WTC11 (cell line): ENCODE data around the gene GOLGA3.

Source experiments
- CREM ChIP-seq: sonication (generic); formaldehyde crosslinking; IDR thresholded peaks from 2 replicates; pipeline ENCODE4 v1.8.1; 2022; ENCODE audit warnings: mild to moderate bottlenecking, missing genetic modification reagents, moderate library complexity
- MXD4 ChIP-seq: fragments of 250-450 bp; sonication (Bioruptor Pico); IDR thresholded peaks from 2 replicates; pipeline ENCODE4 v1.8.0; 2021; ENCODE audit warnings: mild to moderate bottlenecking, moderate library complexity, borderline replicate concordance
- NR3C1 ChIP-seq: sonication (generic); formaldehyde crosslinking; conservative IDR thresholded peaks from 2 replicates; pipeline ENCODE4 v1.8.1; 2023; ENCODE audit warnings: low read depth, mild to moderate bottlenecking, missing genetic modification reagents
- SP1 ChIP-seq: sonication (generic); formaldehyde crosslinking; conservative IDR thresholded peaks from 2 replicates; pipeline ENCODE4 v1.8.1; 2022; ENCODE audit warnings: missing genetic modification reagents
- TCF7 ChIP-seq: sonication (generic); formaldehyde crosslinking; IDR thresholded peaks from 2 replicates; pipeline ENCODE4 v1.8.0; 2022; ENCODE audit warnings: mild to moderate bottlenecking, low read depth, missing genetic modification reagents, moderate library complexity
- ZNF121 ChIP-seq: sonication (generic); formaldehyde crosslinking; IDR thresholded peaks from 2 replicates; pipeline ENCODE4 v1.8.0; 2023; ENCODE audit warnings: missing genetic modification reagents
- ZNF138 ChIP-seq: sonication (generic); formaldehyde crosslinking; conservative IDR thresholded peaks from 2 replicates; pipeline ENCODE4 v1.8.1; 2022; ENCODE audit warnings: mild to moderate bottlenecking, moderate library complexity, missing genetic modification reagents
- ZNF317 ChIP-seq: sonication (generic); formaldehyde crosslinking; IDR thresholded peaks from 2 replicates; pipeline ENCODE4 v1.8.1; 2023; ENCODE audit warnings: low read depth, mild to moderate bottlenecking, moderate library complexity, missing genetic modification reagents, borderline replicate concordance
- TF ChIP-seq, protein P1 (sequence below): sonication (generic); formaldehyde crosslinking; conservative IDR thresholded peaks from 2 replicates; pipeline ENCODE4 v1.8.1; 2023; ENCODE audit warnings: mild to moderate bottlenecking, low read depth, missing genetic modification reagents, moderate library complexity
- TF ChIP-seq, protein P2 (sequence below): fragments of 200-600 bp; IDR thresholded peaks from 2 replicates; pipeline ENCODE4 v1.8.0; 2022; ENCODE audit warnings: antibody characterized with exemption
- TF ChIP-seq, protein P3 (sequence below): sonication (generic); formaldehyde crosslinking; IDR thresholded peaks from 2 replicates; pipeline ENCODE4 v1.8.0; 2023; ENCODE audit warnings: missing genetic modification reagents
- TF ChIP-seq, protein P4 (sequence below): sonication (generic); formaldehyde crosslinking; IDR thresholded peaks from 2 replicates; pipeline ENCODE4 v1.8.1; 2022; ENCODE audit warnings: mild to moderate bottlenecking, missing genetic modification reagents, moderate library complexity, borderline replicate concordance
- TF ChIP-seq, protein P5 (sequence below): sonication (generic); formaldehyde crosslinking; IDR thresholded peaks from 2 replicates; pipeline ENCODE4 v1.8.1; 2023; ENCODE audit warnings: mild to moderate bottlenecking, missing genetic modification reagents, moderate library complexity
- TF ChIP-seq, protein P6 (sequence below): sonication (generic); formaldehyde crosslinking; IDR thresholded peaks from 2 replicates; pipeline ENCODE4 v1.8.0; 2022; ENCODE audit warnings: mild to moderate bottlenecking, missing genetic modification reagents

DNA sequence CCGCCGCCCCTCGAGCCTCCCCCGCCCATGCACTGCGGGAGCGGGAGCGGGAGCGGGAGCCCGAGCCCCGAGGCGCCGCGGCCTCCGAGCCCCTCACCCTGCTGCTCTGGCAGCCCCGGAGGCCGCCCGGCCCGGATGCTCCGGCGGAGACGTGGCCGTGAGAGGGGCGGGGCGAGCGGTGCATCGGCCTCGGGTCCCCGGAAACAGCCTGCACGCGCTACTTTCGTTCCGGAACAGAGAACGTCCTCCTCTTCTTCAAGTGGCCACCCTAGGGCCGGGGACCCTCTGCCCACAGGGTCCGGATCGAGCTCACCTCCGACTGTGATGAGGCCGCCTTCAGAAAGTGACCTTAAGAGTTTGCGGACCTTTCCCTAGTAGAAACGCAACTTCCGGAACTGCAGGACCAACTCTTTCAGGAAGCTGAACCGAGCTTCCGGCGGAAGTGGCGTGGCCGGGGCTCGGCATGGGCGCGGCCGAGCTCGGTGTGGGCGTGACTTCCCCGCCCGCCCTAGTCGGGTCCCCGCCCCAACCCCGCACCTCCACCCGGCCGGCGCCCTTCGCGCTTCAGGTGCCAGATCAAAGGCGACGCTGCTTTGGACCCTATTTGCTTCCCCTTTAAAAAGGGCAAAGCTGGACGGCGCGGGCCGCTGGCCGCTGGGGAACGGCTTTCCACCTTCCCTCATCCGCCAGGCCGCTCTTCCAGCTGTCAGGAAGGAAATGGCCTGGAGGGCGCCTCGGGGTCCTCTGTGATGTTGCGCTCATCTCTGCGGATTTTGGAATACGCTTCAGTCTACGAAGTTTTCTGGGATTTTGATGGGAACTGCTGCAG lies at the start of gene GOLGA3:
- TF ChIP-seq, protein P1, sequence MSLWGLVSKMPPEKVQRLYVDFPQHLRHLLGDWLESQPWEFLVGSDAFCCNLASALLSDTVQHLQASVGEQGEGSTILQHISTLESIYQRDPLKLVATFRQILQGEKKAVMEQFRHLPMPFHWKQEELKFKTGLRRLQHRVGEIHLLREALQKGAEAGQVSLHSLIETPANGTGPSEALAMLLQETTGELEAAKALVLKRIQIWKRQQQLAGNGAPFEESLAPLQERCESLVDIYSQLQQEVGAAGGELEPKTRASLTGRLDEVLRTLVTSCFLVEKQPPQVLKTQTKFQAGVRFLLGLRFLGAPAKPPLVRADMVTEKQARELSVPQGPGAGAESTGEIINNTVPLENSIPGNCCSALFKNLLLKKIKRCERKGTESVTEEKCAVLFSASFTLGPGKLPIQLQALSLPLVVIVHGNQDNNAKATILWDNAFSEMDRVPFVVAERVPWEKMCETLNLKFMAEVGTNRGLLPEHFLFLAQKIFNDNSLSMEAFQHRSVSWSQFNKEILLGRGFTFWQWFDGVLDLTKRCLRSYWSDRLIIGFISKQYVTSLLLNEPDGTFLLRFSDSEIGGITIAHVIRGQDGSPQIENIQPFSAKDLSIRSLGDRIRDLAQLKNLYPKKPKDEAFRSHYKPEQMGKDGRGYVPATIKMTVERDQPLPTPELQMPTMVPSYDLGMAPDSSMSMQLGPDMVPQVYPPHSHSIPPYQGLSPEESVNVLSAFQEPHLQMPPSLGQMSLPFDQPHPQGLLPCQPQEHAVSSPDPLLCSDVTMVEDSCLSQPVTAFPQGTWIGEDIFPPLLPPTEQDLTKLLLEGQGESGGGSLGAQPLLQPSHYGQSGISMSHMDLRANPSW (CRISPR knock-in tag), result no peak
- TF ChIP-seq ZNF138 (CRISPR knock-in tag), result no peak
- TF ChIP-seq, protein P2, sequence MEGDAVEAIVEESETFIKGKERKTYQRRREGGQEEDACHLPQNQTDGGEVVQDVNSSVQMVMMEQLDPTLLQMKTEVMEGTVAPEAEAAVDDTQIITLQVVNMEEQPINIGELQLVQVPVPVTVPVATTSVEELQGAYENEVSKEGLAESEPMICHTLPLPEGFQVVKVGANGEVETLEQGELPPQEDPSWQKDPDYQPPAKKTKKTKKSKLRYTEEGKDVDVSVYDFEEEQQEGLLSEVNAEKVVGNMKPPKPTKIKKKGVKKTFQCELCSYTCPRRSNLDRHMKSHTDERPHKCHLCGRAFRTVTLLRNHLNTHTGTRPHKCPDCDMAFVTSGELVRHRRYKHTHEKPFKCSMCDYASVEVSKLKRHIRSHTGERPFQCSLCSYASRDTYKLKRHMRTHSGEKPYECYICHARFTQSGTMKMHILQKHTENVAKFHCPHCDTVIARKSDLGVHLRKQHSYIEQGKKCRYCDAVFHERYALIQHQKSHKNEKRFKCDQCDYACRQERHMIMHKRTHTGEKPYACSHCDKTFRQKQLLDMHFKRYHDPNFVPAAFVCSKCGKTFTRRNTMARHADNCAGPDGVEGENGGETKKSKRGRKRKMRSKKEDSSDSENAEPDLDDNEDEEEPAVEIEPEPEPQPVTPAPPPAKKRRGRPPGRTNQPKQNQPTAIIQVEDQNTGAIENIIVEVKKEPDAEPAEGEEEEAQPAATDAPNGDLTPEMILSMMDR, result no peak
- TF ChIP-seq, protein P3, sequence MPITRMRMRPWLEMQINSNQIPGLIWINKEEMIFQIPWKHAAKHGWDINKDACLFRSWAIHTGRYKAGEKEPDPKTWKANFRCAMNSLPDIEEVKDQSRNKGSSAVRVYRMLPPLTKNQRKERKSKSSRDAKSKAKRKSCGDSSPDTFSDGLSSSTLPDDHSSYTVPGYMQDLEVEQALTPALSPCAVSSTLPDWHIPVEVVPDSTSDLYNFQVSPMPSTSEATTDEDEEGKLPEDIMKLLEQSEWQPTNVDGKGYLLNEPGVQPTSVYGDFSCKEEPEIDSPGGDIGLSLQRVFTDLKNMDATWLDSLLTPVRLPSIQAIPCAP (CRISPR knock-in tag), result no peak
- TF ChIP-seq, protein P4, sequence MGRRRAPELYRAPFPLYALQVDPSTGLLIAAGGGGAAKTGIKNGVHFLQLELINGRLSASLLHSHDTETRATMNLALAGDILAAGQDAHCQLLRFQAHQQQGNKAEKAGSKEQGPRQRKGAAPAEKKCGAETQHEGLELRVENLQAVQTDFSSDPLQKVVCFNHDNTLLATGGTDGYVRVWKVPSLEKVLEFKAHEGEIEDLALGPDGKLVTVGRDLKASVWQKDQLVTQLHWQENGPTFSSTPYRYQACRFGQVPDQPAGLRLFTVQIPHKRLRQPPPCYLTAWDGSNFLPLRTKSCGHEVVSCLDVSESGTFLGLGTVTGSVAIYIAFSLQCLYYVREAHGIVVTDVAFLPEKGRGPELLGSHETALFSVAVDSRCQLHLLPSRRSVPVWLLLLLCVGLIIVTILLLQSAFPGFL, result no peak
- TF ChIP-seq MXD4 (CRISPR knock-in tag), result no peak
- TF ChIP-seq ZNF317 (CRISPR knock-in tag), result 0 out of 2 replicates have a peak, but pooled peaks have one; percentile 11
- no peak for TF ChIP-seq ZNF121 (CRISPR knock-in tag)
- peak; percentile 84 for TF ChIP-seq CREM
- TF ChIP-seq, protein P5, sequence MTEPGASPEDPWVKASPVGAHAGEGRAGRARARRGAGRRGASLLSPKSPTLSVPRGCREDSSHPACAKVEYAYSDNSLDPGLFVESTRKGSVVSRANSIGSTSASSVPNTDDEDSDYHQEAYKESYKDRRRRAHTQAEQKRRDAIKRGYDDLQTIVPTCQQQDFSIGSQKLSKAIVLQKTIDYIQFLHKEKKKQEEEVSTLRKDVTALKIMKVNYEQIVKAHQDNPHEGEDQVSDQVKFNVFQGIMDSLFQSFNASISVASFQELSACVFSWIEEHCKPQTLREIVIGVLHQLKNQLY (CRISPR knock-in tag), result no peak
- no peak for TF ChIP-seq NR3C1
- no peak for TF ChIP-seq TCF7 (CRISPR knock-in tag)
- TF ChIP-seq, protein P6, sequence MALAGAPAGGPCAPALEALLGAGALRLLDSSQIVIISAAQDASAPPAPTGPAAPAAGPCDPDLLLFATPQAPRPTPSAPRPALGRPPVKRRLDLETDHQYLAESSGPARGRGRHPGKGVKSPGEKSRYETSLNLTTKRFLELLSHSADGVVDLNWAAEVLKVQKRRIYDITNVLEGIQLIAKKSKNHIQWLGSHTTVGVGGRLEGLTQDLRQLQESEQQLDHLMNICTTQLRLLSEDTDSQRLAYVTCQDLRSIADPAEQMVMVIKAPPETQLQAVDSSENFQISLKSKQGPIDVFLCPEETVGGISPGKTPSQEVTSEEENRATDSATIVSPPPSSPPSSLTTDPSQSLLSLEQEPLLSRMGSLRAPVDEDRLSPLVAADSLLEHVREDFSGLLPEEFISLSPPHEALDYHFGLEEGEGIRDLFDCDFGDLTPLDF (CRISPR knock-in tag), result no peak
- peak; percentile 97 for TF ChIP-seq SP1 (CRISPR knock-in tag)
